ENCODE data around the gene CDC42BPA. TPM values are rescaled to one million over a fixed set of nuclear protein-coding genes. Genes with fewer than 3 reads are reported as not detected.
A peak's percentile ranks its signal among the peaks of the same experiment; 100 is the strongest.
"Not testable (repeated sequence)": the region's sequence is repeated elsewhere in the genome, so short reads cannot be mapped to it uniquely, and the experiment has no call there.

Gene CDC42BPA
- 6.9 TPM for polyA plus RNA-seq (2012; ENCODE audit: insufficient read depth, insufficient read length)

GRCh38 chr1:227318016-227318852 is at the start of gene CDC42BPA:
TSS of gene CDC42BPA (minus strand) at chr1:227318492. CDS start at chr1:227317182, 1,310 bp downstream.
- peak within 1 kb of the TSS; percentile 83 for H3K4me3 ChIP-seq (ENCODE audit: low read length)
- DNase-seq (ENCODE audit: low read depth, low spot score) = peak; percentile 64

GRCh38 chr1:227368009-227368408 is 49.7 kb upstream of the CDC42BPA start:
- no peak overlapping the region for H3K4me3 ChIP-seq (ENCODE audit: low read length)
- DNase-seq (ENCODE audit: low read depth, low spot score) = no peak

GRCh38 chr1:227365473-227366431 is 47.5 kb upstream of the CDC42BPA start:
- DNase-seq (ENCODE audit: low read depth, low spot score) = no peak
- H3K4me3 ChIP-seq (ENCODE audit: low read length) = no peak overlapping the region

GRCh38 chr1:227364657-227365056 is 46.4 kb upstream of the CDC42BPA start:
- H3K4me3 ChIP-seq (ENCODE audit: low read length) = no peak overlapping the region
- no peak for DNase-seq (ENCODE audit: low read depth, low spot score)

GRCh38 chr1:227363825-227364224 is 45.5 kb upstream of the CDC42BPA start:
- no peak overlapping the region for H3K4me3 ChIP-seq (ENCODE audit: low read length)
- DNase-seq (ENCODE audit: low read depth, low spot score) = no peak

- no peak for DNase-seq (ENCODE audit: low read depth, low spot score)
- no peak overlapping the region for H3K4me3 ChIP-seq (ENCODE audit: low read length)
Observed at GRCh38 chr1:227362039-227362438, 43.7 kb upstream of the CDC42BPA start.

GRCh38 chr1:227357927-227358302 is 39.6 kb upstream of the CDC42BPA start:
- no peak overlapping the region for H3K4me3 ChIP-seq (ENCODE audit: low read length)
- DNase-seq (ENCODE audit: low read depth, low spot score) = no peak

GRCh38 chr1:227357171-227357926 is 39.1 kb upstream of the CDC42BPA start:
- DNase-seq (ENCODE audit: low read depth, low spot score) = no peak
- H3K4me3 ChIP-seq (ENCODE audit: low read length) = no peak overlapping the region

GRCh38 chr1:227356620-227357146 is 38.4 kb upstream of the CDC42BPA start:
- DNase-seq (ENCODE audit: low read depth, low spot score) = peak; percentile 10
- no peak overlapping the region for H3K4me3 ChIP-seq (ENCODE audit: low read length)

GRCh38 chr1:227355542-227356245 is 37.4 kb upstream of the CDC42BPA start:
- no peak overlapping the region for H3K4me3 ChIP-seq (ENCODE audit: low read length)
- no peak for DNase-seq (ENCODE audit: low read depth, low spot score)

GRCh38 chr1:227353186-227353585 is 34.9 kb upstream of the CDC42BPA start:
- DNase-seq (ENCODE audit: low read depth, low spot score) = no peak
- H3K4me3 ChIP-seq (ENCODE audit: low read length) = no peak overlapping the region

GRCh38 chr1:227352164-227352563 is 33.9 kb upstream of the CDC42BPA start:
- not testable (repeated sequence) for DNase-seq (ENCODE audit: low read depth, low spot score); H3K4me3 ChIP-seq (ENCODE audit: low read length)

- DNase-seq (ENCODE audit: low read depth, low spot score) = no peak
- H3K4me3 ChIP-seq (ENCODE audit: low read length) = no peak overlapping the region
Observed at GRCh38 chr1:227351443-227351842, 33.2 kb upstream of the CDC42BPA start.

- DNase-seq (ENCODE audit: low read depth, low spot score) = no peak
- no peak overlapping the region for H3K4me3 ChIP-seq (ENCODE audit: low read length)
Observed at GRCh38 chr1:227349967-227350366, 31.7 kb upstream of the CDC42BPA start.

GRCh38 chr1:227343727-227344551 is 25.6 kb upstream of the CDC42BPA start:
- no peak for DNase-seq (ENCODE audit: low read depth, low spot score)
- no peak overlapping the region for H3K4me3 ChIP-seq (ENCODE audit: low read length)

- no peak for DNase-seq (ENCODE audit: low read depth, low spot score)
- no peak overlapping the region for H3K4me3 ChIP-seq (ENCODE audit: low read length)
Observed at GRCh38 chr1:227343206-227343605, 24.9 kb upstream of the CDC42BPA start.

- H3K4me3 ChIP-seq (ENCODE audit: low read length) = no peak overlapping the region
Observed at GRCh38 chr1:227342075-227342829, 24.0 kb upstream of the CDC42BPA start.

More at GRCh38 chr1:227342075-227342829, 24.0 kb upstream of the CDC42BPA start:
- DNase-seq (ENCODE audit: low read depth, low spot score) = no peak

Measured in Jurkat, Clone E6-1 (cell line).